ENCODE measurements around the gene TMEM255B.
"Not testable (repeated sequence)": the region's sequence is repeated elsewhere in the genome, so short reads cannot be mapped to it uniquely, and the experiment has no call there.

- not testable (repeated sequence) for TF ChIP-seq POLR2A (IDR thresholded peaks at IDR 0.05; ENCODE audit: low read length); GATA1 (IDR thresholded peaks at IDR 0.05; ENCODE audit: low read depth, low read length)
Observed at GRCh38 chr13:113789931-113790330, 30.9 kb downstream of the TMEM255B start.
